ENCODE results near the gene MACF1.

- TF ChIP-seq, protein P1, sequence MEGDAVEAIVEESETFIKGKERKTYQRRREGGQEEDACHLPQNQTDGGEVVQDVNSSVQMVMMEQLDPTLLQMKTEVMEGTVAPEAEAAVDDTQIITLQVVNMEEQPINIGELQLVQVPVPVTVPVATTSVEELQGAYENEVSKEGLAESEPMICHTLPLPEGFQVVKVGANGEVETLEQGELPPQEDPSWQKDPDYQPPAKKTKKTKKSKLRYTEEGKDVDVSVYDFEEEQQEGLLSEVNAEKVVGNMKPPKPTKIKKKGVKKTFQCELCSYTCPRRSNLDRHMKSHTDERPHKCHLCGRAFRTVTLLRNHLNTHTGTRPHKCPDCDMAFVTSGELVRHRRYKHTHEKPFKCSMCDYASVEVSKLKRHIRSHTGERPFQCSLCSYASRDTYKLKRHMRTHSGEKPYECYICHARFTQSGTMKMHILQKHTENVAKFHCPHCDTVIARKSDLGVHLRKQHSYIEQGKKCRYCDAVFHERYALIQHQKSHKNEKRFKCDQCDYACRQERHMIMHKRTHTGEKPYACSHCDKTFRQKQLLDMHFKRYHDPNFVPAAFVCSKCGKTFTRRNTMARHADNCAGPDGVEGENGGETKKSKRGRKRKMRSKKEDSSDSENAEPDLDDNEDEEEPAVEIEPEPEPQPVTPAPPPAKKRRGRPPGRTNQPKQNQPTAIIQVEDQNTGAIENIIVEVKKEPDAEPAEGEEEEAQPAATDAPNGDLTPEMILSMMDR (IDR thresholded peaks at IDR 0.05), result no peak
- no peak for TF ChIP-seq POLR2A (IDR thresholded peaks at IDR 0.05)
Measured at GRCh38 chr1:39420493-39420892, 216.0 kb downstream of the MACF1 start.
